Kidney glomerular epithelial cell (primary cell): ENCODE data around the gene TMEM243.
"Not testable (repeated sequence)": the region's sequence is repeated elsewhere in the genome, so short reads cannot be mapped to it uniquely, and the experiment has no call there.

Source experiments
- DNase-seq: peaks from one replicate; lab custom pipeline; 2025; lab: John Stamatoyannopoulos, UW

Gene TMEM243

DNA sequence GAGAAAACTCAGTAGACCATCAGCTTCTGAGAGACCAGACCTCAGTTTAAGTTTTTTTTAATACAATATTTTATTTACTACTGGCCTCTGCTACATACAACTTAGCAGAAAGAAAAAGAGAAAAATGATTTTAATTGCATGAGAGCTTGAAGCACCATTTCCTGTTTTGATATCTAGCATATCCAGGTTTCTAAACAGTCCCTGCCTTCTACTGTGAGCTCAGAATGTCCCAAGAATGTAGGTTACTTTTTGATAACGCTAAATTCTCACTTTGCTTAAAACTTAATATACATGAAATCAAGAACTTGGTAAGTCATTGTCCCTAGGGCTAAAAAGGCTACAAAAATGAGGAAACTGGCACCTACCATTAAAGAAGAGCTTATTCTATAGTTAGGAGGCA lies 7.0 kb downstream of the TMEM243 start:
- no peak for DNase-seq

DNA sequence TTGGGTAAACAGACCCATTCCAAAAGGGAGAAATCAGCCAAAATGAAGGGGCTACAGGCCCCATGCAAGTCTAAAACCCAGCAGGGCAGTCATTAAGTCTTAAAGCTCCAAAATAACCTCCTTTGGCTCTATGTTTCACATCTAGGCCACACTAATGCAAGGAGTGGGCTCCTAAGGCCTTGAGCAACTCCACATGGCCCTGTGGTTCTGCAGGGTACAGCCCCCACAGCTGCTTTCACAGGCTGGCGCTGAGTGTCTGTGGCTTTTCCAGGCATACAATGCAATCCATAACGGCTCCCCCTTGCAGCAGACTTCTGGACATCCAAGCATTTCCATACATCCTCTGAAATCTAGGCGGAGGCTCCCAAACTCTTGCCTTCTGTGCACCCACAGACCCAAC lies 9.0 kb downstream of the TMEM243 start:
- no peak for DNase-seq

DNA sequence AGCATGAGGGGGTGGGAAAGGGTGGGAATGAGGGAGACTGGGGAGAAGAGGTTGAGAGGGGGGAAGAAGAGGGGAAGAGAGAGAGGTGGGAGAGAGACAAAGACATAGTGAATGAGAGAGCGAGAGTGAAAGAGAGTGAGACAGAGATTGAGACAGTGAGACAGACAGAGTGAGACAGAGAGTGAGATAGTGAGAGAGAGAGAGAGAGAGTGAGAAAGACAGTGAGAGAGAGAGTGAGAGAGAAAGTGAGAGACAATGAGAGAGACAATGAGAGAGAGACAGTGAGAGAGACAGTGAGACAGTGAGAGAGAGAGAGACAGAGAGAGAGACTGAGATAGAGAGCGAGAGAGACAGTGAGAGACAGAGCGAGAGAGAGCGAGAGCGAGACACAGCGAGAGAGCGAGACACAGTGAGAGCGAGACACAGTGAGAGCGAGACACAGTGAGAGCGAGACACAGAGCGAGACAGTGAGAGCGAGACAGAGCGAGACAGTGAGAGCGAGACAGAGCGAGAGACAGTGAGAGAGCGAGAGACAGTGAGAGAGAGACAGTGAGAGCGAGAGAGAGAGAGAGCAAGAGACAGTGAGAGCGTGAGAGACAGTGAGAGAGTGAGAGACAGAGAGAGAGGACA lies 10.1 kb downstream of the TMEM243 start:
- no peak for DNase-seq

DNA sequence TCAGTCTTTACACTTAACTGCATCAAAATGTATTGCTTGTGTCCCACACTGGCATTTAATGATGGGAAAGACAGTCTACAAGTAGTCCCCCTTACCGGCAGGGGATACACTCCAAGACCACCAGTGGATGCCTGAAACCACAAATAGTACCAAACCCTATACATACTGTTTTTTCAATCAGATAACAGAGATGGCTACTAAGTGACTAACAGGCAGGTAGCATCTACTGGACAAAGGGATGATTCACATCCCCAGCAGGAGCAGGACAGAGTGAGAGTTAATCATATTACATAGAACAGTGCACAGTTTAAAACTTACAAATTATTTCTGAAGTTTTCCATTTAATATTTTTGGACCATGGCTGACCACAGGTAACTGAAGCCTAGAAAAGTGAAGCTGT lies 13.2 kb downstream of the TMEM243 start:
- no peak for DNase-seq

DNA sequence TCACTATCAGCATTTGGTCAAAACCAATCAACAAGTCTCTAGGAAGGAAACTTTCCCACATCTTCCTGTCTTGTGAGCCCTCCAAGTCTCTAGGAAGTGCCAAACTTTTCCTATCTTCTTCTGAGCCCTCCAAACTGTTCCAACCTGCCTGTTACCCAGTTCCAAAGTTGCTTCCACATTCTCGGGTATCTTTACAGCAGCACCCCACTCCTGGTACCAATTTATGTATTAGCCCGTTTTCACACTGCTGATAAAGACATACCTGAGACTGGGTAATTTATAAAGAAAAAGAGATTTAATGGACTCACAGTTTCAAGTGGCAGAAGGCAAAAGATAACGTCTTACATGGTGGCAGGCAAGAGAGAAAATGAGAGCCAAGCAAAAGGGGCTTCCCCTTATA lies 13.8 kb downstream of the TMEM243 start:
- DNase-seq, result not testable (repeated sequence)

DNA sequence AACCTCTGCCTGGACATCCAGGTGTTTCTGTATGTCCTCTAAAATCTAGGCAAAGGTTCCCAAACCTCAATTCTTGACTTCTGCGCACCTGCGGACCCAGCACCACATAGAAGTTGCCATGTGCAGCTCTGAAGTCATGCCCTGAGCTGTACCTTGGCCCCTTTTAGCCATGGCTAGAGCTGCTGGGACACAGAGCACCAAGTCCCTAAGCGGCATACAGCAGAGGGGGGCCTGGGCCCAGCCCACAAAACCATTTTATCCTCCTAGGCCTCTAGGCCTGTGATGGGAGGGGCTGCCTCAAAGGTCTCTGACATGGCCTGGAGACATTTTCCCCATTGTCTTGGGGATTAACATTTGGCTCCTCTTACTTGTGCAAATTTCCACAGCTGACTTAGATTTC lies 14.6 kb downstream of the TMEM243 start:
- DNase-seq, result no peak

DNA sequence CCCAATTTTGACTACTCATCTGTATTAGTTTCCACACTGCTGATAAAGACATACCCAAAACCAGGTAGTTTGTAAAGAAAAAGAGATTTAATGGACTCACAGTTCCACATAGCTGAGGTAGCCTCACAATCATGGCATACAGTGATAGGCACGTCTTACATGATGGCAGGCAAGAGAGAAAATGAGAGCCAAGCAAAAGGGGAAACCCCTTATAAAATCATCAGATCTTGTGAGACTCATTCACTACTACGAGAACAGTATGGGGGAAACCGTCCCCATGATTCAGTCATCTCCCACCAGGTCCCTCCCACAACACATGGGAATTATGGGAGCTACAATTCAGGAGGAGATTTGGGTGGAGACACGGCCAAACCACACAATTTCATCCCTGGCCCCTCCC lies 15.6 kb downstream of the TMEM243 start:
- DNase-seq, result not testable (repeated sequence)

DNA sequence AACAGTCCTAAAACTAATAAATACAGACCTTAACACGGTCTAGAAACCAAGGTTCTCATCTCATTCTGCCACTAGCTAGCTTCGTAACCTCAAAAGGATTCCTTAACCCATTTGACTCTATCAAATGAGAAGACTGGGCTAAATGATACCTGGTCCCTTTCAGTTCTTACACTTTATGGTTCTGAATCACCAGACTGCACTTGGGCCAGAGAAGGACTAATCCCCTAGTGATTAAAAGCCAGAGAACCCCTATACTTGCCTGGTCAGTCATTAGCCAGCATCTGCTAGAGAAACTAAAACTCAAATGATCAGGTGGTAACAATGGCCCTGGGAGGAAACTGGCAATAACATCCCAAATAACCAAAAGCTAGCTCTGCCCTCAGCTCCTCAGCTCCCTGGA lies 16.8 kb downstream of the TMEM243 start:
- no peak for DNase-seq

DNA sequence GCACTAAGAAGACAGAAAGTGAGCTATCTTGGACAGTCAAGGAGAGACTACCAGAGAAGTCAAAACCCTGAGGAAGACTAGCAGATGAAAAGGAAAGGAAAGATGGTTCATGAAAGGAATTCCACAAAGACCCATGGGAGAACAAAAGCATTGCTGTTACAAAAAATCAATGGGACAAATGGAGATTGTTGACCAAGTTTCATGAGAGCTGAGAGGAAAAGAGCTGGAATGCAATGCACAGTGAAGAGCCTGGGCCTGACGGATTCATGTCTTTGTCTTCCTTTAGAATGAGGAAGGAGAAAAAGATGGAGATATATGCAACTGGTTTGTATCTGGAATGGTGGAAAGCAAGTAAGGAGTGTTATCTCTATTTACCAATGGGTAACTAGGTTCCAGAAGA lies 17.3 kb downstream of the TMEM243 start:
- DNase-seq, result no peak

DNA sequence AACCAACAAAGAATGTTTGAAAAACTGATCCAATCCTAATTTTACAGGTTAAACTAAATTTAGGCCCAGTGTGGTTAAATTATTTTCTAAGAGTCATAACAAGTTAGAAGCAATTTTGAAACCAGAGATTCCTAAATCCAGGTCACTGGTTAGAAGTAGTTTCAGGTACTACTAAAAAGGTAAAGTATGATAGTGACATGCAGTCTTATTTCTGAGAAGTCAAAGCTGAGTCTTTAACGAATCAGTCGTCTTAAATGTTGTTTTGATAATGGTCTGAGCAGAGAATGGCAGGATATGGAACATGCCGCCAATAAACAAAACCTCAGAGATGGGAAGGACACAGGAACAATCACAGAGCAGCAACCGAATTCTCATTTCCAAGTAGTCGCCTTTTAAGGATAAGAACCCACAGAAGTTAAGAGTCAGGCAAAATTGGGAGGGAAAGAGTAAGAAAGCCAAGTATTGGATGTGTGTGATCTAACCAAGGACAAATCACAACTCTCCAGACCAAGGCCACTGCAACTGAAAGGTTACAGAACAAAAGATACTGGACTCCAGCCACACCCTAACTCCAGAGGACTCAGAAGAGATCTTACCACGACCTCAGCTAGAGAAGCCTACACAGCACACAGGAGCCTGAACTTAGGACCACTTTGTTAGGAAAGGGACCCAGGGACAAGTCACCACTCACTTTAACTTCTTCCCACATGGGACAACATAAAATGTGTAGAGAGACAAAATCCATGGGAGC lies 19.7 kb downstream of the TMEM243 start:
- DNase-seq, result no peak

DNA sequence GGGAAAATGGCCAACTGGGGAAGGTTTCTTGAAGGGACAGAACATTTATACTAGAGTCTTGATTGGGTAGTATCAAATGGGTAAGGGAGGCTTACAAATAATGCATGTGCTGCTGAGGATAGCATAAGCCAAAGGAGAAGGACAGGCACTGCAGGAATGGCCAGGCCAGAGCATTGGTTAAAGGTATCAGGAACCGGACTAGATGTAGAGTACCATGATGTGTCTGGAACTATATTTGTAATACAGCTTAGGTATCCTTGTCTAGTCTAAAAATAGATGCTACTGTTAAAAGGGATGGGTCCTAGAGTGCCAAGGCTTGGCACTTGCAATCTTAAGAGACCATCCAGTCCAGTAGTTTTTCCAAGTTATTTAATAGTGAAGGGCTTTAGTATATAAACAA lies 20.3 kb downstream of the TMEM243 start:
- DNase-seq, result no peak

DNA sequence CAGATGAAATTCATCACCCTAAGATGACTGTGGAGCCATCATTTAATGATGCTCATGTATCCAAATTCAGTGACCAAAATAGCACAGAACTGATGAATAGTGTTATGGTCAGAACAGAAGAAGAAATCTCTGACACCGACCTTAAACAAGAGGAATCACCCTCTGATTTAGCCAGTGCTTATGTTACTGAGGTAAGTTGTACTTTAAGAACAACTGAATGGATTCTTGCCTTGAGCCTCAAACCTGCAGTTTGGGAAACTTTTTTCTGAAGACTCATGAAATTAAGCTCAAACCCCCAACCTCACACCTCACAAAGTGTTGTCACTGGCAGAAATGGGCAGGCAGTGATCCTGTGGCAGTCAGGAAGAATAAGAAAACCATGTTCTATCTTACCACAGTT lies 25.6 kb downstream of the TMEM243 start:
- DNase-seq, result no peak

DNA sequence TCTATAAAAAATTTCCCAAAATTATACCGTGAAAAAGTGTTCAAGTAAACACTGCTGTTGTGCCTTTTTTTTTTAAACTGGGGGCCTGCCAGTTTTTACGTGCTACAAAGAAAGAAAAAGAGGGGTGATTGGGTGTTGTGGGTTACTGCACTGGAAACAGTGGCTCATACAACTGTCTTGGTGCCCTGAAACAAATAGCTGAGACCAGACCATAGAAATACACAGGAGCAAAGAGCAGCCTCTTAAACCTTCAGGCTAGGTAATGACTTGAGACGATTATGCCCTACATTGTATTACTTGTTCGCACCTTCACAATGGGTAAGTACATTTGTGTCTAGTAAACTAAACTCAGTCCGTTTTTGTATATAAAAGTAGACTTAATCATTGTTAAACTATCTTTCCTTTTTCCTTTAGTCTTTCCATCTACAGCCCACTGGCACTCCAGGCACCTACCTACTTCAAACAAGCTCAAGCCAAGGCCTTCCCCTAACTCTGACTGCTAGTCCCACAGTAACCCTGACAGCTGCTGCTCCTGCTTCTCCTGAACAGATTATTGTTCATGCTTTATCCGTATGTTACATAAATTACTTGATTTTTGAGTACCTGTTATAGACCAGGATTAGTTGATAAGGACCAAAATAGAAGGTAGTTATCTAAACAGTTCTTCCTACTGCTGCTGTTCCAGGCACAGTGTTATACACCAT lies 26.6 kb downstream of the TMEM243 start:
- no peak for DNase-seq

DNA sequence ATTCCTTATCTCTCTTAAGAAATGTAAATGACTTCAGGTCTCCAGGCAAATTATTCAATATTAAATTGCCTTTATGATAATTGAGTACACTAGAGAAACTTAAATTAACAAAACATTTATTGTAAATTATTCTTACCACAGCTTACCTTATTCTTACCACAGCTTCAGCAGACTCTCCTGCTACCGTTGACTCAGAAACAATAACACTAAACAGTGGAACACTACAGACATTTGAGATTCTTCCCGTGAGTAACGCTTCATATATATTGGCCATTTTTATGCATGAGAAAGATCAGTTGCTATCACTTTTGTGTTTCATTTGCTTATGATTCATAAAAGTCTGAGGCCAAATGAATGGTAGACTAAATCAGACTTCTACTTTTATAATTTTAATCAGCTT lies 28.7 kb downstream of the TMEM243 start:
- no peak for DNase-seq

DNA sequence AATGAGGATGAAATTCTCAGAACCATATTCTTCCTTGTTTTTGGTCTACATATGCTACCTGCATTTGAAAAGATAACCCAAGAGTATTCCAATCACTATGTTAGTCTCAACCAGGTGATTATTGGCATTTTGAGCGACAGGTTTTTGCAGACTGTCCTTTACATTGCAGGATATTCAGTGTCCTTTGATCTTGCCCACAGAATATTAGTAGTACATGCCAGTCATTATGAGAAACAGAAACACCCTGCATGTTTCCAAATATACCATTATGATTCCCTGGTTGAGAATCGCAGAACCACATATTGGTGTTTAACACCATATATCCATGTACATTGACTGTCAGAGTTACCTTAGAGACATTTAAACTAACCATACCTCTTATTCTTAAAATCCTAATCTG lies 30.6 kb downstream of the TMEM243 start:
- no peak for DNase-seq

DNA sequence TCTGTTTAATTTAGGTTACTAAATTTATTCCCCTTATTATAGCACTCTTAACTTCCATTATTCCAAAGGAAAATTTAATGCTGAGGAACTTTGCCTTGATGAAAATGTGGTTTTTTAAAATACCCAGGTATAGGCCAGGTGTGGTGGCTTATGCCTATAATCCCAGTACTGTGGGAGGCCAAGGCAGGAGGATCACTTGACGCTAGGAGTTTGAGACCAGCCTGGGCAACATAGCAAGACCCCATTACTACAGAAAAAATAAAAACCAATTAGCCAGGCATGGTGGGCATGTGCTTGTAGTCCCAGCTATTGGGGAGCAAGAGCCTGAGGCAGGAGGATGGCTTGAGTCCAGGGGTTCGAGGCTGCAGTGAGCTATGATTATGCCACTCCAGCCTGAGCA lies 32.4 kb downstream of the TMEM243 start:
- no peak for DNase-seq

DNA sequence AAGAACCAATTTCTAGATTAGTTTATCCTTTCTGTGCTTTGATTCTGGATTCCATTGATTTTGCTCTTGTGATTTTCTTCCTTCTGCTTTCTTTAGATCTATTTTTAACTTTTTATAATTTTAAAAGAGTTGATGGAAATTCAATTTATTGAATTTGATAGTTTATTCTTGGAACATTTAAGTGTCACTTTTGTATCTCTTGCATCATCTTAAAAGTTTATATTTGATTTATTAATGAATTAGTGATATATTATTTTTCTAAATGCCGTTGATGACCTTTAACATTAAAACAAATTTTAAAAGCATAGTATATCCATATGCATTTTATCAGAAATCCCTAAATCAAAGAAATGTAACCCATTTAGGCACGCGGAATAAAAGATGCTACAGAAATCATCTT lies 40.4 kb downstream of the TMEM243 start:
- DNase-seq, result no peak

DNA sequence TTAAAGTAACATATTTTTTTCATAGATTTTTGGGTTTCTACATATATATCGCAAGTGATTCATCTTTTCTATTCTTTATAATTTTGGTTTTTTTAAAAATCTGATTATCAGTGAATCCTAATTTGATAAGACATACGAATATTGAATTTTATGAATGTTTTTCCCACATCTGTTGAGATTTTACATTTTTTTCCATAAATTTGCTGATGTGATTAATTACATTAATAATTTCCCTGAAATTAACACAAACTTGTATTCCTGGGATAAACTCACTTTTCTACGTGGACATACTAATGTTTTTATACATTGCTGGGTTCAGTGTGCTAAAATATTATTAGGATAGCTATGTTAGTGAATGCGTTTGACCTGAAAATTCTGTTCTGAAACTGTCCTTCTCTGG lies 41.2 kb downstream of the TMEM243 start:
- DNase-seq, result no peak

DNA sequence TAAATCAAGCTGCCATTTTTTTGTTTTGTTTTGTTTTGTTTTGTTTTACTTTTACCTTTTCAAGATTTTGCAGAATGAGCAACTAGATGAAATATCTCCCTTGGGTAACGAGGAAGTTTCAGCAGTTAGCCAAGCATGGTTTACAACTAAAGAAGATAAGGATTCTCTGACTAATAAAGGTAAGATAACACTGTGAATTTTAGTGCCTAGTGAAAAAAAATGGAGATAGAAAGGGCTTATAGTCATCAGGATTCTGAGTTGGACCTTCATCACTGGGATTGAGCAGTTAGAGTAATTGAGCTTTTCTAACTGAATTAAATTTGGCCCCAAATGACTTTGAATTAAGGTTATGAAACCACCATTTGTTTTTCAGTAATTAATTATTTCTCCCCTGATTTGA lies 46.1 kb downstream of the TMEM243 start:
- DNase-seq, result no peak

DNA sequence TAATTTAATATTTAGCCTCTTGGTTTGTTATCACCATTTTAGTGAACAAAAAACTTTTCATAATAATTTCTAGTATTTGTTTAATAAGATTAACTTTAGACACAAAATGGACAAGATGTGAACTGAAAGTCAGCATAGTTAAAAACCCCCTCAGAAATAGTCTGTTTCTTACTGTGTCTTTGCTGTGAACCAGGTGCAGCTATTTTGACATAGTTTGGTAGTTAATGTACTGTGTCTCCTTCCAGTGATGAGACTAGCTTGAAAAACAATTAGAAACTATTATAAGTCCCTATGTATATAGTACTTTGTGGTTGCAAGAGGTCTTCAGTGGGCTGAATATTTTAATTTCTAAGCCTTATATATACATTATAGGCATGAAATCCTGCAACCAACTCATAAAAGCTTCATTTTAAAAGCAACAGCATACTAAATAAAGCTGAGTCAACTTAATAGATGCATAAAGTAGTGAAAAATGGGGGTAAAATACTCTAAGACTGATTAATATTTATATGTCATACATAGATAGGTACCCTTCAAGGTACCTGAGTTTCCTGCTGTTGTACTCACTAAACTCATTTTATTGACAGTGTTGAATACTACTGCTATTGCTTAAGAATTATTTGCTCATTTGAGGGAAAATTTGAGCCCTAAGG lies 48.1 kb downstream of the TMEM243 start:
- no peak for DNase-seq

DNA sequence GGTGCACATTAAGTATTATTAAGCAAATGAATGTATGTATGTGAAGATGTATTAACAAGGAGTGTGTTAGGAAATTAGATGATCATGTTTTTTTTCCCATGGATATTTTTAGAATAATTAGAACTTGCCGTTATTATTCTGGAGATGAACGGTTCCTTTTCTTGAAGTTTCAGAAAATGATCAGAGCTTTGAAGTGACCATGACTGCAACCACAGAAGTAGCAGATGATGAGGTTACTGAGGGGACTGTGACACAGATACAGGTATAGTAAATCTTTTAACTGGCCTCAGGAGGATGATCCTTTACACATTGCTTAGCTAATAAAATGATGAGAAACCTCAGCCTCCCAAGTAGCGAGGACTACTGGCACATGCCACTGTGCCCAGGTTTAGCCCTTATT lies 48.7 kb downstream of the TMEM243 start:
- DNase-seq, result no peak

DNA sequence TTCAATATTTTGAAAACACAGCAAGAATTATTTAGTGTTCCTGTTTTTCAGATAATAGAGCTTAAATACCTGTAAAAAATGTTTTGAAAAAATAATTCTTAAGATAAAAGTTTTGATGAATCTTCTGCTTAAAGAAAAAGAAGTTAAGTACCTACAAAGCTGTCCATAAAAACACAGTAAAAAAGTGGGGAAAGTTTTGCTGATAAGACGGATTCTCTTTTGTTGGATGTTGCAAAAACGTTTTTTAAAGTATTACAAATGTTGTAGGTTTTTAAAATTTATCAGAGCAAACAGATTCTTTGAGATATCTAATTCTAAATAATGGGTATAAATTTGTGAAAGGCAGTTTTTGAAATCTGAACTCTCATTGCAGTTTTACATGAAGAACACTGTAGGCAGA lies 55.1 kb downstream of the TMEM243 start:
- no peak for DNase-seq

DNA sequence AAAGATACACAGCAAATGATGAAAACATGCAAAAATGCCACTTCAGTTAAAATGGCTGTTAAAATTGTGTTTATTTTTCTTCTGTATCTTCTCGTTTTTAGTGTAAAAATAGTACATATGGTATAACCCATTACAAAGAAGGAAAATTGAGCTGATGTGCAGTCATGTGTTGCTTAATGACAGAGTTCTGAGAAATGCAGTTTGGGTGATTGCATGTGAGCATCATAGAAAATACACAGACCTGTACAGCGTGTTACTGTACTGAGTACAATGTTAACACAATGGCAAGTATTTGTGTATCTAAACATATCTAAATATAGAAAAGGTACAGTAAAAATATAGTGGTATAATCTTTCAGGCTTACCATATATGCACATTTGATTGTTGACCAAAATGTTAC lies 60.0 kb downstream of the TMEM243 start:
- no peak for DNase-seq
